NCI-H82 treated with DMSO at 0.1 percent for 48 hours (cell line): Measurements from ENCODE around the gene EXOC7.
"Not testable (repeated sequence)": the region's sequence is repeated elsewhere in the genome, so short reads cannot be mapped to it uniquely, and the experiment has no call there.

ENCODE experiments used
- DNase-seq: peaks from one replicate; lab custom pipeline; 2025; ENCODE audit not compliant: unreplicated experiment; lab: John Stamatoyannopoulos, UW

EXOC7 gene

DNA sequence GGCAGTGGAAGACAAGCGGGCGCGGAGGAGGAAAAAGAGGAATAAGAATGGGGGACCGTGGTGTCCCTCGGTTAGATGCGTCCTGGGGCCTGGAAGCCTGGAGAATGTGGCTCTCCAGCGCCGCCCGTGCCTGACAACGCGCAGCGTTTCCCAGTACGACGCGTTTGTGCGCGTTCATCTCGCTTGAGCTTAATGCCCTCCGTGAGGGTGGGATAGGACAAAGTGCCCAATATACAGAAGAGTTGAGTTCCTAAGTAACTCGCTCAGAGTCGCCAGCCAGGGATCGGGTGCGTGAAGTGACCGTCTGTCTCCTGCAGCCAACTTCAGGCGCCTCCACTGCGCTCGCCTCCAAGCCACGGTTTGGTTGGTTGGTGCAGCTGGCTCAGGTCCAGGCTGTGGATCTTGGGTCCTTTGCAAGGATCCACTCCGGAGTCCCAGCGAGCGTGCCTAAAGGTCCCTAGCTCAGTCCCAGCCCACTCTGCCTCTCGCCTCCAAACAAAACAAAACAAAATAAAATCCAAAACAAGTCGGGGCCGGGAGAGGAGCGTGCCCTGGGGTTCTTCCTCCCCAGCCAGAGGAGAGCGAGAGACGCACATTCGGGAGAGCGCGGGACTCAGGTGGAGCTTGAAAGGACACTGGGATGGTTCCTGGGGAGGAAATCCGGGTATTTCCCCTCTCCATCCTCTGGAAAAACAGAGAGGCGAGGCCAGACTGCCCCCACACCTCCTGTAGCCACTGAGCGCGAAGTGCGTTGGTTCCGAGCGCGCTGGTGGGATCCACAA lies 28.0 kb downstream of the EXOC7 start:
- DNase-seq = no peak

- no peak for DNase-seq
Observed at GRCh38 chr17:76074390-76075363, 28.9 kb downstream of the EXOC7 start, which contains the start of gene GALR2. TSS of gene GALR2 (plus strand) at chr17:76074781. CDS start at chr17:76074884, 103 bp downstream.

DNA sequence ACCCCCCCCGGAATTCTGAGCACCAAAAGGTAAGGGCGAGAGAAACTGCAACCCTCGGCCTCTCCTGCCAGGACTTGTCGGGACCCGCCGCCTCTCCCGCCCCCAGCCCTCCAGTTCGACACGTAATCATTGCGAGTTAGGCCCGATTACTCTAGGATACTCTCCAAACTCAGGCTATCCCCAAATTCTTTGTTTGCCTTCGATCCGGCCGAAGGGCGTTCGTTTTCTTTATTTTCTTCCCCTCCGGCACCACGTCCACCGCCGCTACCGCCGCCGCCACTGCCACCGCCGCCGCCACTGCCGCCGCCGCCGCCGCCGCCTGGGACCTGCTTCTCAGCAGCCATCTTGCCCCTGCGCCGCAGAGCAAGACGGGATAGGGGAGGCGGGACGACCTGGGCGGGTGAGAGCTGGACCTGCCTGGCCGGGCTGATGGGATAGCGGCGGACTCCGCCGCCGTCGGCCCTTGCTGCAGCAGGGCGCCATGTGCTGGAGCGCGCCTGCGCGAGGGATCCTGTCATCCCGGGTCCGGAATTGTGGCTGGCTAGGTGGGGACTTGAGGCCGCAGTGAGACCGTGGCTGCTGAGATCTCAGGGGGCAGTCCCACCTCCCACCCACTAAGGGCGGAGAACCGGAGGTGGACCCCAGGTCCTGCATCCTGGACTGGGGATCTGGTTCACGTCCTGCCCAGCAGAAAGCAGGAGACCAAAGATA lies 31.3 kb downstream of the EXOC7 start, which contains the start of gene SRP68:
TSS of gene SRP68 (minus strand) at position 370 of the 711 bp plus-strand sequence. CDS start at position 344, 26 bp downstream.
- DNase-seq = peak; percentile 80

DNA sequence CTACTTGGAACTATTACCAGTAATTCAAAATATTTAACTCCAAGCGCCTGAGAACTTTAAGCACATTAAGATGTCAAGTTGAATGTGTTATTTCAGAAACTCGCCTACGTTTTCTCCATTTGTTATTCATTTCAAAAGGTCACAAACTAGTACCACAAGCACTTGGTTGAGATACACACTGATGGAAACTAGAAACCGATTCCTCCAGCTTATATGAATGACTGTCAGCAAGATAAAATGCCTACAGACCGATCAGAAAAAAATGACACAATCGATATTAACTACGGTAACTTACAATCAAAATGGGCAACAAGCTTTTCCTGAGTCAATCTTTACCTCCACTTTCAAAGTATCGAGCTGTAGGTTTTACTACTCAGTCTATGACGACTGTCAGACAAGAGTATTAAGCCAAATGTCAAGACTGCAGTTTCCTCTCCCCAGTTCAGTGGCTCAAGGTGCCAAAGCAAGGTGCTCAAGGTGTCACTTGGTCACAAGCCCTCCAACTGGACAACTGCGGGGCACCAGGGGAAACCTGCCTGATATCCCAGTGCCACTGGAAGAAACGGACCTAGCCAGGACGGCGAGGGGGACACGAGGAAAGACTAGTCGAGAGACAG lies 31.9 kb downstream of the EXOC7 start:
- DNase-seq = no peak

DNA sequence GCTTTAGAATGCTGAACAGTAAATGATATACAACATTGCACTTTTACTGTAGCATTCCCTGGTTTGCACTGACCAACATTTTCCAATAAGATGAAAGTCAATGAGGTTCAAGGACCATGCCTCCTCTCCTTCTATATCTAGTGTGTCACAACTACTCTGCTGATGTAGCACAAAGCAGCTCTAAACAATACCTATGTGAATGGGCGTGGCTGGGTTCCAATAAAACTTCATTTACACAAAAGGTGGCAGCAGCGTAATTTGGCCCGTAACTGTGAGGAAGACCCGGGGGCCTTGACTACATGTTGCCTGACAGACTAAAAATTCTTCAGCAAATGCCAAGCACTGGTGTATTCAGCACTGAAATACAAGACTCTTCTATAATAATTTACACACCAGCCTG lies 37.8 kb downstream of the EXOC7 start:
- DNase-seq = no peak

GRCh38 chr17:76063875-76064546 lies 39.6 kb downstream of the EXOC7 start:
- no peak for DNase-seq

DNA sequence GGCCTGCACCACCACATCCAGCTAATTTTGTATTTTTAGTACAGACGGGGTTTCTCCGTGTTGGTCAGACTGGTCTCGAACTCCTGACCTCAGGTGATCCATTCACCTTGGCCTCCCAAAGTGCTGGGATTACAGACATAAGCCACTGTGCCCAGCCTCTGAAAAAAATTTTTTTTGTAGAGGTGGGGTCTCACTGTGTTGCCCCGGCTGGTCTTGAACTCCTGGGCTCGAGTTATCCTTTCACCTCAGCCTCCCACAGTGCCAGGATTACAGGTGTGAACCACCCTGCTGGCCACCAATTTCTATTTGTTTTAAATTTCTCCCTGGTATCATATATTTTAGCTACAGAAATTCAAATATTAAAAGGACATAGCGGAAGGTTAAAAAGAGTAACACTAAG lies 45.3 kb downstream of the EXOC7 start:
- DNase-seq = not testable (repeated sequence)

DNA sequence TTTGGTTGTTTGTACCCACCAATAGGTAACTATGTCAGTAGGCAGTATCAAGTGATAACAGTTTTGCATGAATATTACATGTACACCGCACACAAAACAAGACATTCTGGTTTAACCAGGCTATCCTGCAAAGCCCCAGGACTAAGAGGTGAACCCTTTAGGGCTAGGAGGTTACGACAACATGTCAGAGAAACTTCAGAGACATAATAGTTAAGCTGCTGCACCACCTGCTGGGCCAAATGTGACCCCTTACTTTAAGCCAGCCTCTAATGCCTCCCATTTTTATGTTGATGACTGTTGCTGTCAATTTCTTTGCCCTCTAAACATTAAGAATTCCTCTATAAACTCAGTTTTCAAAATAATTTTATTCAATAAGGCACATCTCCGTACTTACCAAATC lies 46.7 kb downstream of the EXOC7 start:
- no peak for DNase-seq

DNA sequence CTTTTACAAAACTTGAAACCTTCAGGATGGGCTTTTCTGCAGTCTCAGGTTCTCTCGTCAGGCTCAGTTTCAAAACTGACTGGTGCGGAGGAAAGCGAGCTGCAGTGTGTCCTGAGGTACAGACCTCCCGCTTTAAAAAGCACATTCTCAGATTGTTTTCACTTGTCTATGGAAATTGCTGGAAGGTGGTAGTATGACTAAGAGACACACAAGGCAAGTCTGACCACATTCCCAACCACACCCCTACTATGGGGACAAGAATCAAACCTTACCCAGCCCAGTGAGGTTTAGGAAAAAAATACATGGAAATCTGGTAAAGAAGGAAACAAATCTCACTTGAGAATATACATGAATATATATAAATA lies 49.5 kb downstream of the EXOC7 start:
- DNase-seq = no peak

DNA sequence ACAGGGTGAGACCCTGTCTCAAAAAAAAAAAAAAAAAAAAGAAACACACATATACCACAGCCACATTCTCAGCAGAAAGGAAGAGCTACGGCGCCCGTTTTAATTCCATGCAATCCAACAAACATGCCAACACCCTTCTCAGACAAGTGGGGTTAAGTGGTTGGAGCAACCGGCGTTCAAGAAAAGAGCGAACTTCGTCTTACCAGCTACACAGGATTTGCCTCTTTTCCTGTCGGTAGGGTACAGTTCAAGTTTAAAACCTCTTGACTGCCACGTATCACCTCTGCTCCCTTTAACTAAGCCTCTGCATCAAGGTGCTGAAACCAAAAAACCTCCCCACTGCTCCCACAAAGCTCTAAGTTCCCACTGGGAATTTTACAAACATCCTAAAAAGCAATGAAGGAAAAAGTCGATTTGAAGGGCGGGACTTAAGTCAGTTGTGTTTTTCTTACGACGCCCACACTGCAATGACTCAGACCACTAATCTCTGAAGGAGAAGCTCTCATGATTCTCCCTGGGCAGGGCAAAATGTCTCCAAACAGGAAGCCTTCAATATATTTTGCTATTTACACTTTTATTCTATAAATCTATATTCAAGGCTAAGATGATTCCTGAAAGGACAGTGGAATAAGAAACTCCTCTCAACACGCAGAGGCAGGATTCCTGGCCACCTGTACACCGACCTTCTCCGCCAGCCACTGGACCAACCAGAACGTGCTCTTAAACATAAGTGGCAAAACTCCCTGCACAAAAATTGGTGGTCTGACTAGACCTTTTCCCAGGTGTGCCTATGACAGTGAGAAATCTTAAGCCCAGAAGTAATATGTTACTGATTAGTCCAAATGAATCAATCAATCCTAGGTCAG lies 50.1 kb downstream of the EXOC7 start:
- no peak for DNase-seq

DNA sequence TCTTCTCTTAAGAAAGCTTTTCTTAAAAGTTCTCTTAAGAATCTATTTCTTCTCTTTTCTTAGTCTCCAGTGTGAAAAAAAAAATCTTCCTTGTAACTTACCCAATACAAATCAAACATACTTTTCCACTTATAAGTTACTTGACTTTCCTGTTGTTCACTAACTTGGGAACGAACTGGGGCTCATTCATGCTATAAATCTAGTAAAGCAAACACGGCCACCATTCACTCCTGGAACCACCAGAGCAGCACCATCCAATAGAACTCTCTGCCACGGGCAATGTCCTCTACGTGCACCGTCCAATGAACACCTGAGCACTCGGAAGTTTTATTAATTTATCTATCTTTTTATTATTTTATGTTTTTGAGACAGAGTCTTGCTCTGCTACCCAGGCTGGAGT lies 52.0 kb downstream of the EXOC7 start:
- DNase-seq = no peak

DNA sequence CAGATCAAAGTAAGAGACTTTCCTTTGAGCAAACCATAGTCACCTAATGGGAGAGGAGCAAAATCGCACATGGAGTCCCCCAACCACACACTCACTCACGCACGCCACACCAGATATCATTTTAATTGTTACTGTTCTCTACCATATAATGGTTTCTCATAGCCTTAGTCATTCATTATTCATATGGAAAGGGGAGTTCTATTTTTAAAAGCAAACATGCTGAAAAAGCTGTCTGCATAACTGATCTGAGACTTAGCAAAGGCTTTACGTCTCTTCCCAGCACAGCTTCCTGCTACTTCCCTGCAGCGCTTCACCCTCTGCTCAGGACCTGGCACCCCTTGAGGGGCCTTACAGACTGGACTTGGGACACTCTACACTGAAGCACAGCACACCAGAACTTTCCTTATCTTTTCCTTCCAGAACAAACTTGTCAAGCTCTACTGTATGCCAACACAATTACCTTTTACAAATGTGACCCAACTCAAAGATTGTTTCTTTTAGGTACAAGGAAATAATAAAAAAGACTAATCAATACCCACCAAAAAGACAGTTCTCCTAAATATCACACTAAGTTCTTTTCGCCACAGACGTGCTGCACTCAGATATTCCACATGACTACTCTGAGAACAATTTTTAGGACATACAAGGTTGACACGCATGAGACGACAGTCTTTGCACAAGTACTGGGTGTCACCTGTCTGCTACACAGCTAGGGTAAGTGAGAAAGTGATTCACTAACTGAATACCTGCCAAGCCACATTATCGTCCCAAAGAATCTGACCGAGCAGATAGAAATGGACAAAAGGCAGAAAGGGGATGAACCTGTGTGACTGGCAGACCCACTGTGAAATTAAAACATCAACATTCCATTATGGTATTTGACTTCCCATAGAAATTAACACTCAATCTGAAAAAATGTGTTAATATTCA lies 52.8 kb downstream of the EXOC7 start:
- no peak for DNase-seq

DNA sequence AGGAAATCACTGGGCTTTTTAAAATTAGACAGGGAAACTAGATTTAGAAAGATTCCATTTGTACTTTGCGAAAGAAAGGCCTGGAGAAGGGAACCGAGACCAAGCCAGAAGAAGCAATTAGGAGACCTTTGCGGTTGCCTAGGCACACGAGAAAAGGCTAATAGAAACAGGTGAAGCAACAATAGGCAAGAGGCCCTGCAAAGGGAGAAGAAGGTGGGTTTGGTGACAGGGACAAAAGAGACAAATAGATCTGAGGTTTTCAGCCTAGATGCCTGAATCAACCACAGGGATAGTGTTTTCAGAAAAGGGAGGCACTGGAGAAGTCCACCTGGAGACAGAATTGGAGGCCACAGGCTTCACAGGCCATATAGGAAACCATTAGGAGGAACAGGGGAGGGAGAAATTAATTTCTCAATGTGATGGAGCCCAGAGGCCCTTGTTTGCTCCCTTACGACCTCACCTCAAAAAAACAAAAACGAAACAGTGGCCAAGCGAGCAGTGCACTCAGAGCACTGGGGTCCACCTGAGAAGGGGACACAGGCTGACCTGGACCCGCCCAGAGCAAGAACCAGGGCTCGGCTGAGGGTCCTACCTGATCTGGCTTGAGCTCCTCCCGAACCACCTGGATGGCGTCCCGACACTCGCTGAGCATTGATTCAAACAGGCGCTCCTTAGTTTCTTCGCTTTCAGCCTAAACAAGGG lies 53.6 kb downstream of the EXOC7 start:
- no peak for DNase-seq

DNA sequence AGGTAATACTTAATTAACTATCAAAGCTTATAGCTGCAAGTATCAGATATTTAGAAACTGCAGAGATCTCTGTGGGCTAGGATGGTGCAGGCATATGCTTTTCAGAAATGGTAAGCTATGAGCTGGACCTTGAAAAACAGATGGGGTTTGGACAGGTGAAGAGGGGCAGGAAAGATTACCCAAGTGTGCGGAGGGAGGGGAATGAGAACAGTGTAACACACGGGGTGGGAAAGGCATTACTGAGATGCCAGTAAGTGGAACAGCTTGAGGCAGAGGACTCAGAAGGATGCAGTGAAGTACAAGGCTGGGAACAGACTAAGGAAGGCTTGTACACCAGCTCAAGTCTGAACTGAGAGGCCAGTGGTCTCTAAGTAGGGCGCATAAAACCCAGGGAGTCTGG lies 54.3 kb downstream of the EXOC7 start:
- no peak for DNase-seq

DNA sequence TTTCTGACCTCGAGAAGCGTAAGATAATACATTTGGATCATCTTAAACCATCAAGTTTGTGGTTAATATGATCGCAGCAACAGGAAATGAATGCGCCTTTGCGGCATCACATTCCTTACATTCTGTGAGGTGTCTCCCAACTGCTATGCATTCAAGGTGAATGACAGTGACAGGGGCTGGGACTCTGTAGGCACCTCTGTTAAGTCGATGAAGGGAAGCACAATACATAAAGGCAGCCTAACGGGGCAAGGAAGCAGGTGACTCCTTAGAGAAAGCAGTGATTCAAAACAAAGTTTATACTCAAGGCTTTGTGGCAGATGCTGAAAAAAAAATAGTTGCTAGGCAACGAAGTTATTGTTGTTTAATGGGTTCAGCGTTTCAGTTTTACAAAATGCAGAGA lies 54.9 kb downstream of the EXOC7 start:
- DNase-seq = no peak

GRCh38 chr17:76048025-76048605 lies 55.5 kb downstream of the EXOC7 start:
- no peak for DNase-seq

DNA sequence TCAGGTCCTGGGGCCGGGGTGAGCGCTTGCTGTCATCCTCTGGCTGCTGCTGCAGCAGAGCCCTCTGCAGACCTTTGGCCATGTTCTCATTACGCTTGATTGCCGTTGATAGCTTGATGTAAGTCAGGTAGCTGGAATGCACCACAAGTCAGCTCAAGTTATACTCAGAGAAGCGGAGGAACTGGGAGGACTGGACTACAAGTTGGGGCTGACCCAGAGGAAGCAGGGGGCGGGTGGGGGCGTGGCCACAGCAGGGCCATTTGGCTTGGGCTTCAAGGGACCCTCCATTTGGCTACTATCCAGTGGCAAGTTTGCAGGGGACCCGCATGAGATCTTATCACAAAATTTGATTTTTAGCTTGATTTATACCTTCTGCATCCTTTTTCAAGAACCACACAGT lies 57.5 kb downstream of the EXOC7 start:
- no peak for DNase-seq
